Fibroblast of skin of right biceps (primary cell): ENCODE results near the gene CDC14B.
"Not testable (repeated sequence)": the region's sequence is repeated elsewhere in the genome, so short reads cannot be mapped to it uniquely, and the experiment has no call there.

Experiments
- DNase-seq: peaks from one replicate; pipeline ENCODE4 v3.0.0-alpha.2; 2013

The CDC14B gene

DNA sequence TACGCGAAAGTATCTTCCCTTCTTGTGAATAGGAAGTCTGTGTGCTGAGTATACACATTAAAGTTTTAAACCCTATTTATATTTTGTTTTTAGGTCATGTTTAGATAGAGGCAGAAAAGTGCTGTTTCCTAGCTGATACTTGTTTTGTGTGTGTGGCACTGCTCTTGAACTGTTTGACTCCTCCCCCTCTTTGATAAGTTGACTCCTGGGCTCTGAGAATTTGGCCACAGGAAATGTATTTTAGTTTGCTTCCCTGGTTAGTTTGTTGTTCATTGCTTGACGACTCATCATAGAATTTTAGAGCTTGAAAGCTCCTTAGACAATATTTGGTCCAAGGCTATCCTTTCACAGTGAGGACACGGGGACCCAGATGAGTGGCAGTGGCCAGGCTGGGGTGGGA is 2.0 kb upstream of the CDC14B start:
- peak; percentile 29 for DNase-seq

DNA sequence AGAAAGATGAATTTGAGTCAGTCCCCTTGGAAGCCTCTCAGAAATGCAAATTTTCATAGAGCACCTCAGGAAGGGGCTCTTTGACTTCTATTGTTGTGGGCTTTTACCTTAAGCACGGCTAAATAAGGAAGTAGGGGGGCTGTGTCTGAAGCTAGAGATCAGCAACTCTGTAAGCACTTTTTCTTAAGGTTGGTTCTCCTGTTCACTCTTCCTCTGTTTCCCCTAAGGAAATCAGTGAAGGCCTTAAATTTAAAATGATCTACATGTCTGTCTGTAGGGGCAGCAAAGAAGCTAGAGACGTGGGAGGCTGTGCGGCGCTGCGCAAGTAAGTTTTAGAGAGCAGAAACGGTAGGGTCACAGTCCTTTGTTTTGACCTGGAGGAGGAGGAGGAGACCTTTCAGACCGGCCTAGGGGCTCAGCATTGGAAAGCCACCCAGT is 1.2 kb upstream of the CDC14B start:
- DNase-seq = no peak

DNA sequence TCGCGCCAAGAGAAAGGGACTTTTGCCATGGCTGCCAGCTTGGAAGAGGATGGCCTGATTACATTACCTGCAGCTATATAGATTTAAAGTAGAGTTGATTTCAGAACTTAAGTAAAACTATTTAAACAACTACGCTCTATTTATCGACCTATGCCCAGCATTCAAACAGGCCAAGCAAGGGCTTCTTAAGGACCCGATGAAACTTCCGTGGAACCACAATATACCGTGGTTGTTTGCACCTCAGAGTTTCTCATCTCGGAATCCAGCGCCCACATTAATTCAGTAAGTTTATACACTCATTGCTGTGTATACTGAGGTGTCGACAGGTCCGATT is 505 bp upstream of the CDC14B start:
- DNase-seq = no peak

DNA sequence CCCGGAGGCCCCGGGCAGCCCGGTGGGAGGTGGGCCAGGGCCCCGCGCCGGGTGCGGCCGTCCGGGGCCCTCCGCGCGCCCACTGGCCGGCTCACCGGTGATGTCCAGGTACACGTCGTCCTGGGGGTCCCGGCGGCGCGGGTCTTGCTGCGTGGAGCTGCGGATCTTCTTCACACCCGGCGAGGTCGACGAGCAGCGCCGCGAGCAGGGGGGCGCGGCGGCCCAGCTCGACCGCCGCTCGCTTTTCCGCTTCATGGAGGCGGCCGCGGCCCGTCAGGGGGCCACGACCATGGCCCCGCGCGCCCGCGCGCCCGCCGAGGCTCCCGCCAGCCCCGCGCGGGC is 548 bp downstream of the CDC14B start:
- no peak for DNase-seq

DNA sequence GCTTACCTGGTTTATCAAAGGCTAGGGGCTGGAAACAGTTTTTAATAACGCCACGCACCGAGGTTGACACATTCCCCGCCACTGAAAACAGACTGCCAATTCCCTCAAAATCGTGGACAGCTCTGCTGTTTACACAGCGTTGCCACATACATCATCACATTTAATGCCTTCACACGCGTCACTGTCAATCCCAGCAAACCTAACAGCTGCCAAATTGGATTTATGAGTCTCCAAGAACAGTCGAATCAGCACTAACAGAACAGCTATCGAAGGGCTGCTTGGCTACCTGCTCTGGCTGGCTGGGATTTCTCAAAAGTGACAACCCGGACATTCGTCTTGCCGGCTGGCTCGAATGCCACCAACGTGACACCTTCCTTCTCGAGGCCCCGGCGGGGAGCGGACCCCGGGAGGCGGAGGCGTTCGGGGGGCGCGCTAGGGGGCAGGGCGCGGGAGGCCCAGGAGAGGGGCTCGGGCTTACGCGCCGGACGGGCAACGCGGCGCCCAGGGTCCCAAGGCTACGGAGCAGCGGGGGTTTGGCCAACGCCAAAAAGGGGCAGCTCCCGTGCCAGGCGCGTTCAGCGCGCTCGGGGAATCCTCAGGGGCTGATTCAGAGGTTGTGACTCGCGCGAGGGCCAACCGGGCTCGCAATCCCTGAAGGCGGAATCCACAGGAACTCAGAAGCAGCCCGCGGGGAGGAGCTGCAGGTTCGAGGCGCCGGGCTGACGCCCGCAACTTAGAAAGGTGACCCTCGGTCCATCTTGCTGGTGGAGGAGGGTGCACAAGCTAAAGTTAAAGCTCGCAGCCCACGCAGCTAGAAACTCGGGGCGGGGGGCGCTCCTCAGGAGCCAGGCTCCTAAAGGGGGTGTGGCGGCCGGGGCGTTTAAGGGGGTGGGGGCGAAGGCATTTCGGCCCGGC is 1.2 kb downstream of the CDC14B start:
- DNase-seq = peak; percentile 47

DNA sequence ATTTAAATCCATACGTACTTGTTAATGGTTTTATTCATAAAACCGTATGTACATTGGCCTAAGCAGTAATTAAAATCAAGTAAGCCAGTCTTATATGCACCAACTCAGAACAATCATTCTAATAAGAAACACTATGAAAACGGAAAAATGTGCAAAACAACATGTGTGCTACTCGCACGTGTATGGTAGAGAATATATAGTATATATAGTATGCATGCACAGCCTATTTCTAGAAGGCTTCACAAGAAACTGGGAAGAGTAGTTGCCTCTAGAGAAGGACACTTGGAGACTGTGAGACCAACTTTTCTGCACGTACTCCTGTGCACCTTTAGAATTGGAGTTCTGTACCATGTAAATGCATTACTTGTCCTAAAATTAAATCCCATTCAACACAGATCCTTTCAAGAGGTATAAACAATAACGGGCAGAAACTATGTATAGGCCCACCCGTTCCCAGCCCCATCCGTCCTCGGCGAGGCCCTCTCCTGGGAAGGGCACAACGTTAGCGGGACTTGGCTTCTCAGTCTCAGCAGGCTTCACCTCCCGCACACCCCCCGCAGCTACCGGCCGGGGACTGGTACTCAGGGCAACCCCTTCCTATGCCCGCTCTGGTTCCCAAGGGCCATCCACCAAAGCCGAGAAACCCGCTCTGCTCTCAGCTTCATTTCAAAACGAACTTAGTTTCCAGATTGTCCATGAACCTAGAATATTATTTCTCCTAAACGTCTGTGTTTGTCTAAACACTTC is 2.0 kb downstream of the CDC14B start:
- DNase-seq = no peak

DNA sequence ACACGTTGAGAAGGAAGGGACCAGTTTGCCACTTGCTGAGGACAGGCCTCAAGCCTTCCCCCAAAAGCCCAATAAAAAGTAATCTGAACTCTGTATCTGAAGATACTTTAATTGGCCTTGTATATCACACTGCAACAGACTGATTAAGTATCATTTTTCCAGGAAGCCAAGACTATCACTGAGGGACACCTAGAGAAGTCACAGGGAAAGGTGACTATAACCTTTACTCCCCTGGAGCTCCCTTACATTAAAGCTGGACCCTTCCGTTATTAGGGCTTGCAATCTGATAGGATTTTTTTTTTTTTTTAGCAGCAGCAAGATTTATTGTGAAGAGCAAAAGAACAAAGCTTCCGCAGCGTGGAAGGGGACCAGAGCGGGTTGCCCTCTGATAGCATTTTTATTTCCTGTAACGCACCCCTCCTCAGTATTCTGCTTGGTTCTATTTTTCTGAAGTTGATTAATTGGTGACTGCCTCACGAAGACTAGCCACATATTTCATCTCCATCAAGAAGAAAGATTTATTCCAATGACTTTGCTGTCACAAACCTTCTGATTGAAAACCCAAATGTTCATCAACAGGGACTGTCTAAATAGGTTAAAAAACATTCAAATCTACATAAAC is 2.7 kb downstream of the CDC14B start:
- no peak for DNase-seq

DNA sequence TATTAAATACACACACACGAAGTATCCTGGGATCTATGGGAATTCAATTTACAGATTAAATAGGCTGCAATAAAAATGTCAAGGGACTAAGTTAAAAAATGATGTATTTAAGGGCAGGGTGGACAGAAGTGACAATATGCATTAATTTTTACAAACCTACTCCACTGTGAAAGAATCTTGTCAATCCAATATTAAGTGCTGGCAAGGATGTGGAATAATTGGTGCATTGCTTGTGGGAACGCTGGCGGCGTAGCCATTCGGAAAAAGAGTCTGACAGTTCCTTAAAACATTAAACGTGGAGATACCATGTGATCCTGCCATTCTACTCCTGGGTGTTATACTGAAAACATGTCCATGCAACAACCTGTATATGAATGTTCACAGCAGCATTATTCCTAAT is 4.2 kb downstream of the CDC14B start:
- no peak for DNase-seq

DNA sequence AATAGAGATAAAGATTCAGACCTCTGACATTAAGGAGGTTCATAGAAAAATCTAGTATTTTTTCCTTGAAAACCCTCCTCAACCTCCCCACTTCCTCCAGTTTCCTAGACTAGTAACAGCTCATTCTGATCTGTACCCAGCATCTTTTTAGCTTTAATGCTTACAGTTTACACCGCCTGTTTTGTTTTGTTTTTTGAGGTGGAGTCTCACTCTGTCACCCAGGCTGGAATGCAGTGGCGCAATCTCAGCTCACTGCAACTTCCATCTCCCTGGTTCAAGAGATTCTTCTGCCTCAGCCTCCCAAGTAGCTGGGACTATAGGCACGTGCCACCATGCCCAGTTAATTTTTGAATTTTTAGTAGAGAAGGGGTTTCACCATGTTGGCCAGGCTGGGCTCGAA is 5.0 kb downstream of the CDC14B start:
- DNase-seq = not testable (repeated sequence)

DNA sequence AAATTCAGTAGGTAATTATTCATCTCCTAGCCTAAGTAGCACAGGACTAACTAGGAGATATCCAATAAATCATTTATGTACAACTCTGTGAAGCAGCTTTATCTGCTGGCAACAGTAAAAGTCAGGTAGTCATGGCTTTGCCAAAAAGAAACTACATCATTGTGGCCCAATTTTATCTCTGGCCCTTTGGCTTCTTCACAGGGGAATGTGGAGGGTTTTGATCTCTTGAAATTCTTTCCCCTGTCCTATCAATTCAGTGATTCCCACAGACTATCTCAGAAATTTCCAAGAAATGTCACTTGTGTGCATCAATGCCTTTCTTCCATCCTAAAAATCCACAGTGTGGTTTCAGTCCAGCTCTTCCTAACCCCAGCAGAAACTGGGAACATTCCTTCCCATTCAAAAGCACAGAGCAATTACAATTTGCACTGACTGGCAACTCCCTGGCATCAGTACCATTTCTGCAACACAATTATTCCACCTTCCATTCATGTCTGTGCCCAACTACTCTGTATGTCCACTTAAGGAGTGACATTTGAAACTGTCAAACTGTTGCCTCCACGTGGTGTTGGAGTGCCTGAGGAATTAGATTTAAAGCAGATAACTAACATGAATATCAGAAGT is 6.6 kb downstream of the CDC14B start:
- no peak for DNase-seq

DNA sequence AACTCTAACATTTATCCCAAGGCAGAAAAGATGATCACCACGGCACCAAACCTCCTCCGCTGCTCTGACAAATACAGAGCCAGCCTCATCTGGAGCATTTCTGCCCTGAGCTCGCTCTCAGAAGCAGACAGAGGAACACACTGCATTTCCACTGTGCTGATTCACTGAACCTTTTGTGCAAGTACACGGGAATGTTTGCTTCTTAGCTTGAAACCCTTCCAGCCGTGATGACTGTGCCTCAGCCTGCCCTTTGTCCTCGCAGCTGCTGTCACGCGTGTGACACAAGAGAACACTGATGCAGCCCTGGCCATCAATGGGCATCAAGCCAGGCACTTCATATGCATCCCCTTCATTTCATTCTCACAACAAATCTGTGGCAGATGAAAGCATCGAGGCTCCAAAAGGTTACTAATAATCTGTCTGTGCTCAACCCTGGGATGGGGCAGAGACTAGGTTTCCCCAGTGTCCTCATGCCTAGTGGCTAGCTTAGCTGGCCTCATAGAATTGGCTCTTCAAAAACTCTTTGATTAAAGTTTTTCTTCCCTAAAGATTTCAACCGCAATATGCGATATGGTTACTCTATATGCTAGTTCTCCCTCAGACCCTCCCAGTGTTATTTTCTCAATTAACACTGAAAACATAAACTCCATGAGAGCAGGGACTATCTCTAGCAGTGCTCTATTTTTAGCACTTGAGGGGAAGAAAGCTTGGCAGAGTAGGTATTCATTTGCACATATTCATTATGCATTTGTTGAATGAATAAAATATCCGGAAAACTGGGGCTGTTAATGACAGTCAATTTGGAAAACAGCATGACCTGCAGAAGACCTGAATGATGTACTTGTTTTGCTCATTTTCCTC is 7.3 kb downstream of the CDC14B start:
- DNase-seq = peak; percentile 86

DNA sequence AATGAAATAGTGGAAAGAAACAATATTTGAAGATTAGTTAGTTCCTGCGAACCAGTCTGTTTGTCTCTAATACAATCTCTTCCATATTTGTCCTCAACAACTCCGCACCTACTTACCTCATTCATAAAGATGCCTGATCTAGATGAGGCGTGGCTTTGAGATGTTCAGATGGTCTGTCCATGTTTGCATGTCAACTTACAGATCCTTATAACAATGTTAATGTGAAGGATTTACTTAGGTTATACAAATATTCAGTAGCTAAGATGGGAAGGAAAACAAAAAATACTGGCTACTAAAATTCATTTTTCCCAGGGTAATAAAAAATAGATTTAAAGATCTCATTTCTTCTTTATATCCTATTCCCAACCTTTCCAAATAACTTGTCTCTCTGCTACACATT is 8.3 kb downstream of the CDC14B start:
- DNase-seq = no peak

DNA sequence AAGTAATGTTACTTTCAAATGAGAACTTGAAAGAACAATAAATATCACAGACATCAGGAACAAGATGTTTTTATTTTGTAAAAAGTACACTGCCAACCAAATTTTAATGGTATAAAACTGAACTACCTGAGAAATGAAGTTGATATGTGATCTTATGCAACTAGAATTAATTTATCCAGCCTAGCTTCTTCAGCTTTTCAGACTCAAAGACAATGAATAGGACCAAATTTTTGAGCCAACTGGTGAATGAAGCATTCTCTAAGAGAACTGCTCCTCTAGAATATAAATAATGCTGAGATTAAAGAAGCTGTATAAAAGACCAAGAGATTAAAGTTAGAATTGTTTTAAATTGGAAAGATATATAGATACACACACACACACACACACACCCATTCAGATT is 9.9 kb downstream of the CDC14B start:
- DNase-seq = no peak

DNA sequence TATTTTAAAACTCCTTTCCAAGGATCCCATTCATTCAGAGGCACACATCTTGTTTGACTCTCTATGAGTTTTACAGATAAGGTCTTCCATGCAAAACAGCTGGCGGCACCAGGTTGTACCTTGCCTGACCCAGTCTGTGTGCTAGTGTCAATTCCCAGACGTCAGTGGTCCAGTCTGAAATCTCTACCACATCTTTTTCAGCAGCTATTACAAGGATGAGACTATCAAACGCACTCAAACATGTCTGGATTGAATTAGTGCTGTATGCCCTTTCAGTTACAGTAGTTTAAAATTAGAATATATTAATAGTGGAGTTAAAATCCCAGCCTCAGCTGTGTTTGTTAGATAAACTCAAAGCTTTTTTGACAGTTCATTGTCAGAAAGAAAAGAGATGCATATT is 11.7 kb downstream of the CDC14B start:
- no peak for DNase-seq

DNA sequence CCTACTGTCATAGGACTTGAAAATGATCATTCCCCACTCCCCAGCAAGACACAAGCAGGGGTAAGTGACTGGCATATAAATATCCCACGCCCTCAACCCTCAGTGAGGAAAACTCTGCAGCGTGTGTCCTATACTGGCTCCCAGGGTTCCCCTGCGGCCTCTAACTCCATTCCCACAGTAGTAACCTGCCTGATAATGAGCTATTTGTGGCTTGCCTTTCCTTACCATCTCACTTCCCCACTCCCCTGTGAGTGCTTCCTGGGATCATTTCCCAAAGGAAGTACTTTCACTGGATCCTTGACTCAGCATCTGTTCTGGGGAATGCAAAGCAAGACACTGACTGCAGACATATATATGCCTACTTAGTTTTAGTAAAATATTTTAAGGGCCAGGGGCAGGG is 14.3 kb downstream of the CDC14B start:
- DNase-seq = no peak

DNA sequence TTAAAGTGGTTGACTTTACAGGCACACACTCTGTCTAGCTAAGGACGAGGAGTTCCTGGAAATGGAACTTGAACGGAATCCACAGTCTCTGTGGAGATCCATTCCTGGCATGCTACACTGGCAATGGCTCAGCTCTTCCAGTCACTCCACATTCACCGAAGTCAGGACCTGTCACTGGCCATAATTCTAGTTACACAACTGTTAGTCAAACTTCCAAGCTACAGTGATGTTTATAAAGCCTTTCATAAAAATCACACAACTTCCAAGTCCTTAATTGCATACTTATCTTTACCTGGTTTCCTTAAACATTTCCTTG is 15.7 kb downstream of the CDC14B start:
- no peak for DNase-seq

DNA sequence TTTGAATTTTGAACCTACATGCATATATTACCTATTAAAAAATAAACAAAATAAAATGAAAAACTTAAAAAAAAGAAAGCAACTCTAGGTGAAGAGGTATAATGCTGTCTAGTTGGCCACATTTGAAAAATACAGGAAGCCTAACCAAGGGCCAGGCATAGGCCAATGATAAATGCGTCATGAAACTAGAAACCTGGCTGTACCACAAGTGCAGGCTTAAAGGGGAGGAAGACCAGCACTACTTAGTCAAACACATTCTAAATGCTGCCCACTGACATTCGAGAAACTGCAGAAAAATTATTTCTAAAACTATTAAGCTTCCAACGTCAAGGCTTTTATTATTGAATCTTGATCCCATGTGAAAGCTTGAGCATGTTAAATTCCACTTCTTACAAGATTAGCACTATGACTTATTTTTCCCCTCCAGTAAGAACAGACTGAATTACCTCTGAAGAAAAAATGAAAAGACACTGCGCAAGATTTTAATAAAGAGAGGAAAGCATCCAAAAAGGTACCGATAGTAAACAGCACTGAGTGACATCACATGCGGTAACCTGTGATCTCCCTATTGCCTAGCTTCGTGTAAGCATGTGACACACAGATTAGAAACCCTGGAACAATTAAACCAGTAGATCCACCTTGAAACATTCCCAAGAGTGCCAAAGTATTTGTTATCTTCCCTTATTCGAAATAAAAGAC is 16.2 kb downstream of the CDC14B start:
- no peak for DNase-seq

DNA sequence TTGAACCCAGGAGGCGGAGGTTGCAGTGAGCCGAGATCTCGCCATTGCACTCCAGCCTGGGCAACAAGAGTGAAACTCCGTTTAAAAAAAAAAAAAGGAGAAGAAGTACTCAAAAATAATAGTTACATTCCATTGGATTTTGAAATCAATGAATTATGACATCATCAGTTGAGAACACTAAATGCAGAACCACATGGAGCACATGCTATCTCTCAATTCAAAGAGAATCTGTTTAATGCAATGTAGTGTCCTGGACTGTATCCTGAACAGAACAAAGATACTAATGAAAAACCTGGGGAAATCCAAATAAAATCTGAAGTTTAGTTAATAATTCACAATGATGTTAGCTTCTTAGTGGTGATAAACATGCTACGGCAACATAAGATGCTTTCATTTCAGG is 20.3 kb downstream of the CDC14B start:
- DNase-seq = no peak

DNA sequence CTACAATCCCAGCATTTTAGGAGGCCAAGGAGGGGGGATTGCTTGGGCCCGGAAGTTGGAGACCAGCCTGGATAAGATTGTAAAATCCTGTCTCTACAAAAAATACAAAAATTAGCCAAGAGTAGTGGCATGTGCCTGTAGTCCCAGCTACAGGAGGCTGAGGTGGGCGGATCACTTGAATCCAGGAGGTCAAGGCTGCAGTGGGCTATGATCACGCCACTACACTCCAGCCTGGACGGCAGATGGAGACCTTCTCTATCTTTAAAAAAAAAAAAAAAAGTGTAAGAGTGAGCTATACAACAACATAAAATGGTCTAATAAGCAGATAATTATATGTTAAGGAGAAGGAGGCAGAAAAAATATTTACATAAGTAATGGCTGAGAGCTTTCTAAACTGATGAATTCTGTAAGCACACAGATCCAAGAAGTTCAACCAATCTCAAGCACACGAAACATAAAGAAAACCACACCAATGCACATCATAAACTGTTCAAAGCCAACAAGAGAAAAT is 23.0 kb downstream of the CDC14B start:
- DNase-seq = no peak

DNA sequence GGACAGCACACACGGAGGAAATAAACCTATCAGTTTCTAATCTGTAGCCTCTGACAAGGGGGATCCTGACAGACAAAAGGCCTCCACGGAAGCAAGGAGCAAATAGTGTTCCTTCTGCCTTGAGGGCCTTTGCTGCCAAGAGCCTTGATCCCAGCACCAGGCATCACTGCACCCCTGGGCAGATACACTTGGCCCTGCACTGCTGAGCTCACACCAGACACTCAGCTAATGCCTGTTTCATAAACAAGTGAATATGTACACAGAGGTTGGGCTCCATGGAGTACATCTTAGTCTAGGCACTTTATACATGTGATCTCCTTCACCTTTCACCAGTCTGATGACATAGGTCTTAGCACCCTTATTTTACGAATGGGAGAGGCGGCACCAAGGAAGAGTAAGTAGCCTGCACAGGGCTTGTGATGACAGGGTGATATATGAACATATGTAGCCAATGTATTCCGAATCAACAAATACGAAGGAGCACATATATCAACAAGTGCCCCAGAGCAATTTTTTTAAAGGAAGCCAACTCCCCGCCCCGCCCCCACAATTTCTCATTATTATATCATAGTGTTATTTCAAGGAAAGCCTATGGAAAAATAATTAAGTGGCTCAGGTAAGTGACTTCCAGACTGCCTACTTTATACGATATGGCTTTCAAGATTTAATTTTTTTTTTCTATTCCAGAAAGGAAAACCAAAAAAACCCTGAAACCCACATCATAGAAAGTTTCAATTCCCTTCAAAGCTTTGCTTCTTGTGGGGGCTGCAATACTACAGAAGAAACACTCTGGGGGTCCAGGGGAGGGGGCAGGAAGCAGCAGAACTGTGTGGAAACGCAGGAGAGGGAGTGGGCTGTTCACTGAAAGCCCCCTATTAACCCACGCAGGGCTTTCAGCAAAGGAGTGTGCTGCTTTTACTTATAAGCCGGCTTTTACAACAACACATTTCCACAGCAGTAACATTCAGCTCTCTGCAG is 32.0 kb downstream of the CDC14B start:
- DNase-seq = no peak

DNA sequence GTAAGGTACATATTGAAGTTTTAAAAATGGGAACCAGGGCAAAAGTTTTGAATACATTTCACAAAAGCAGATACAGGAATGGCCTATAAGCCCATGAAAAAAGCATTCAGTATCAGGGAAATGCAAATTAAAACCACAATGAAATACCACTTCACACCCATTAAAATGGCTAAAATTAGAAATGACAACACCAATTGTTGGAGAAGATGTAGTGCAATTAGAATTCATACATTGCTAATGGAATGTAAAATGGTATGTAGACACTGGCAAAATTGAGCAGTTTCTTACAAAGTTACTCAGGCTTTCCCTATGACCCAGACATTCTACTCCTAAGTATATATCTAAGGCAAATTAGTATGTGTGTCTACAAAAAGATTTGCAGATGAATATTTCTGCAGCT is 34.2 kb downstream of the CDC14B start:
- DNase-seq = peak; percentile 41
